SH-SY5Y (cell line): Measurements from ENCODE around the gene MYH8.

Experiments used
- GATA2 ChIP-seq: IDR thresholded peaks from 2 replicates; pipeline ENCODE4 v1.6.1; 2011; ENCODE audit warnings: mild to moderate bottlenecking, low read depth, low read length
- GATA3 ChIP-seq: IDR thresholded peaks from 2 replicates; pipeline ENCODE4 v1.6.1; 2011; ENCODE audit warnings: low read depth, mild to moderate bottlenecking, low read length, moderate library complexity

The MYH8 gene

DNA sequence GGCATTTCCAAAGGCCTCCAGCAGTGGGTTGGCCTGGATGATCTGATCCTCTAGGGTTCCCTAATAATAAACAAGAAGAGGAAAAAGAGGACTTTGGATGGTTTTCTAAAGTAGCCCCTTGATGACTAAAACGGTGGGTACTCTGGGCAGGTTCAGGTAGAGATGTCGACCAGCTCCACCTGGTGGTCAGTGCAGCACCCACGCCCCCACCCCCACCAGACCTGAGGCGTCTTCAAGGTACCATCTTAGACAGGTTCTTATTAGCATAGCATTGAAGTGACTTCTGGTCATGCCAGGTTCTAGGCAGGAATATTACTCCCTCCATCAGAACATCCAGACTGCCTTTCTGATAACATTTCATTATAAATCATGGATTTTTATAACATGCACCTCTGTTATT, 64.0 kb downstream of the MYH8 start:
- TF ChIP-seq GATA2: no peak
- no peak for TF ChIP-seq GATA3

DNA sequence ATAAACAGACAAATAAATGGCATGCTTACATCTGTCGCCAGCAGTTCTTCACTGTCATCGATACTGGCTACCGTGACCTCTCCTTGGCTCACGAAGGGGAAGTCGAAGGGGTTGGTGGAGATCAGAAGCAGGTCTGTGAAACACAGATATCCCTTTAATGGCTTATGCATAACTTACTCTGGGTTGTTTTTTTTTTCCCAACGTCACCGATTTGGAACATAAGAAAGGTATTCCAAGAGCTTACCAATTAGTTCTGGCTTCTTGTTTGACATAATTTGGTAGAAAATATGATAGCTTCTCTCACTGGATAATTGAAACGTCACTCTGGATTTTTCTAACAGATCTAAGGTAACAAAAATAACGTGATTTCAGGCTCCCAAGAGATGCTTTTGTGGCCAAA, 67.1 kb downstream of the MYH8 start:
- TF ChIP-seq GATA3 (no peak), GATA2 (no peak)

DNA sequence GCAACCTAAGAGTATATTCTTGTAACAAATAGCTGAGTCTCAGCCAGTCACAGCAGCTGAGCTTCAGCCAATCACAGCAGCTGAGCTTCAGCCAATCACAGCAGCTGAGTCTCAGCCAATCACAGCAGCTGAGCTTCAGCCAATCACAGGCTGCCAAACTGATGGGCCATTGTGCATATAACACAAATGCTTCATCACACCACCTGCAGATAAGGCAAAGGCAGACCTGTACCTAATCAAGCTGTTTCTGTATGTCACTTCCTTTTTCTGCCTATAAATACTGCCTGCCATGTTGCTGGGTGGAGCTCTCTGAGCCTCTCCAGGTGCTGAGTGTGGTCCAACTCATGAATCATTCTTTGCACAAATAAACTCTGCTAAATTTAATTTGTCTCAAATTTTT, 68.9 kb downstream of the MYH8 start:
- no peak for TF ChIP-seq GATA2
- TF ChIP-seq GATA3: no peak

DNA sequence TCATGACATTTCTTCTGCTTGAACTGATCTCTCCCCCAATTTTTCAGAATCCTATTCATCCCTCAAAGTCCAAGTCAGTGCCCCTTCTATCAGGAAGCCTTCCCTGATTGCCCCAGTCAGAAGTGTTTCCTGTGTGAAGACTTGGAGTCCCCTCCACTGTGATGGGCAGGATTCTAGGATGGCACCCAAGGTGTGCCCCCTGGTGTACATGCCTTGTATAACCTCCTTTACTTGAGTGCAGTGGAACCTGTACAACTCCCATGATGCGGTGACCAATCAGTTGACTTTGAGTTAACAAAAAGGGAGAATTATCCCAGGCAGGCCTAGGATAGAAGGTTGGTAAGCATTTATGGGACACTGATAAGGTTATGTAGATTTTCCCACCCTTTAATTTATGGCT, 72.3 kb downstream of the MYH8 start:
- TF ChIP-seq GATA2 (no peak), GATA3 (no peak)

DNA sequence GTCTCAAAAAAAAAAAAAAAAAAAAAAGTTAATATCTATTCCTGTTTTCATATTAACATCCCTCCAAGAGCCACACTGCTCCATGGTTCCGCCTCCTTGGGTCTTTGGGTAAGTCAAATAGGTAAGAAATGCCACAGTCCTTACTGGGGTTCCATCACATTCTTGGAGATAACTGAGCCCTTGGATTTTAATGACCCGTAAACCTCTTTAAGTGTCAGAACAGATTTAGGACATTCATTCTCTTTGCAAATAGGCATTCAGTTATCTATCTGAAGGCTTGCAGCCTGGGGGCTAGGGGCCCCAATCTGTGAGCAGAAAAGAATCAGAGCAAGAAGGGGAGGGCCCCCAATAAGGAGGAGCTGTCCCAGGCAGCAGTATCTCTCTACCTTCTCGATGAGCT, 76.9 kb downstream of the MYH8 start:
- TF ChIP-seq GATA2 (no peak), GATA3 (no peak)
